Activated B cell treated with CpG ODN at 0.5 μM for 24 hours (primary cell): ENCODE results near the gene PARVA. TPM values are rescaled to one million over a fixed set of nuclear protein-coding genes. Genes with fewer than 3 reads are reported as not detected.

Source experiments
- ATAC-seq: fragments of 200-7000 bp; cut with Tn5 transposase; one replicate; pipeline ENCODE4 v1.10.0; 2021; ENCODE audit warnings: low read depth, mild to moderate bottlenecking, moderate library complexity
- CTCF ChIA-PET: fragments of 350-600 bp; sonication (Branson Sonifier 250); formaldehyde crosslinking; loops from one replicate; lab custom pipeline; 2021; ENCODE audit warnings: antibody characterized with exemption; lab: Charles Lee
- POLR2A ChIA-PET: fragments of 350-600 bp; sonication (Branson Sonifier 250); formaldehyde crosslinking; loops from one replicate; lab custom pipeline; 2021; ENCODE audit warnings: antibody characterized with exemption; lab: Charles Lee
- DNase-seq: peaks from one replicate; pipeline ENCODE4 v3.0.0; 2022
- H3K27ac Mint-ChIP-seq: one replicate; pipeline ENCODE4 v1.8.0; 2020; ENCODE audit warnings: mixed read lengths
- H3K27me3 Mint-ChIP-seq: one replicate; pipeline ENCODE4 v1.8.0; 2021; ENCODE audit warnings: mixed read lengths
- H3K36me3 Mint-ChIP-seq: one replicate; pipeline ENCODE4 v1.8.0; 2021; ENCODE audit warnings: low read depth, mixed read lengths
- H3K4me1 Mint-ChIP-seq: one replicate; pipeline ENCODE4 v1.8.0; 2021; ENCODE audit warnings: mixed read lengths
- H3K4me3 Mint-ChIP-seq: one replicate; pipeline ENCODE4 v1.8.0; 2020; ENCODE audit warnings: mild to moderate bottlenecking, mixed read lengths
- H3K9me3 Mint-ChIP-seq: one replicate; pipeline ENCODE4 v1.8.0; 2020; ENCODE audit warnings: mixed read lengths
- intact Hi-C: fragments of 100-400 bp; cut with micrococcal nuclease; formaldehyde crosslinking; loops from one replicate; pipeline ENCODE4 v1.15.1; 2024
- total RNA-seq: library from RNA; stranded (reverse); gene quantifications from 2 replicates; pipeline ENCODE4 v1.2.3, GENCODE V29; 2022
- TF ChIP-seq, protein P1 (sequence below): fragments of 200-600 bp; IDR thresholded peaks from one replicate; pipeline ENCODE4 v1.8.0; 2022; ENCODE audit warnings: antibody characterized with exemption, mild to moderate bottlenecking

PARVA gene
- total RNA-seq, 1 donor from 2014 or later: not detected

DNA sequence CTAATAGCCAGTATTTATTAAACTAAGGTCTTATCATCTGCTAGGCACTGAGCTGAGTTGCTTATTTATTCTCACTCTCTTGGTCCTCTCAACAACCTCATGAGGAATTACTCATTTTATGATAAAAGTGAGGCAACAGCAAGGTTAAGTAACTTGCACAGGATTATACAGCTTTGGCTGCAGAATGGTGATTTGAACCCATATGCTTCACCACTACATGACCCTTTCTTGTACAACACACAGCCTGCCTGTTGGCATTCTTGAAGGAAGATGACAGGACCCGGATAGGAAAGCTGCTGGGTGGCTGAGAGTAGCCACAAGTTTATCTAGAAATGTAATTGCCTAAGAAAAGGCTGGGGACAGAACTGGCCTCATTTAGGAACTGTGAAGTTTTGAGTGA lies 5.3 kb upstream of the PARVA start:
- Mint-ChIP-seq H3K4me3 (no peak overlapping the region), H3K27me3 (peaks cover 14% of the 10 kb centered on the region), H3K4me1 (no peaks in the 10 kb centered on the region), H3K27ac (no peak overlapping the region), H3K9me3 (no peaks in the 10 kb centered on the region), H3K36me3 (no peaks in the 10 kb centered on the region)
- TF ChIP-seq, protein P1, sequence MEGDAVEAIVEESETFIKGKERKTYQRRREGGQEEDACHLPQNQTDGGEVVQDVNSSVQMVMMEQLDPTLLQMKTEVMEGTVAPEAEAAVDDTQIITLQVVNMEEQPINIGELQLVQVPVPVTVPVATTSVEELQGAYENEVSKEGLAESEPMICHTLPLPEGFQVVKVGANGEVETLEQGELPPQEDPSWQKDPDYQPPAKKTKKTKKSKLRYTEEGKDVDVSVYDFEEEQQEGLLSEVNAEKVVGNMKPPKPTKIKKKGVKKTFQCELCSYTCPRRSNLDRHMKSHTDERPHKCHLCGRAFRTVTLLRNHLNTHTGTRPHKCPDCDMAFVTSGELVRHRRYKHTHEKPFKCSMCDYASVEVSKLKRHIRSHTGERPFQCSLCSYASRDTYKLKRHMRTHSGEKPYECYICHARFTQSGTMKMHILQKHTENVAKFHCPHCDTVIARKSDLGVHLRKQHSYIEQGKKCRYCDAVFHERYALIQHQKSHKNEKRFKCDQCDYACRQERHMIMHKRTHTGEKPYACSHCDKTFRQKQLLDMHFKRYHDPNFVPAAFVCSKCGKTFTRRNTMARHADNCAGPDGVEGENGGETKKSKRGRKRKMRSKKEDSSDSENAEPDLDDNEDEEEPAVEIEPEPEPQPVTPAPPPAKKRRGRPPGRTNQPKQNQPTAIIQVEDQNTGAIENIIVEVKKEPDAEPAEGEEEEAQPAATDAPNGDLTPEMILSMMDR: no peak
- CTCF ChIA-PET: no interaction called here
- ATAC-seq: no peak
- DNase-seq: no peak
- POLR2A ChIA-PET: no interaction called here
- intact Hi-C loops: no loop called here

DNA sequence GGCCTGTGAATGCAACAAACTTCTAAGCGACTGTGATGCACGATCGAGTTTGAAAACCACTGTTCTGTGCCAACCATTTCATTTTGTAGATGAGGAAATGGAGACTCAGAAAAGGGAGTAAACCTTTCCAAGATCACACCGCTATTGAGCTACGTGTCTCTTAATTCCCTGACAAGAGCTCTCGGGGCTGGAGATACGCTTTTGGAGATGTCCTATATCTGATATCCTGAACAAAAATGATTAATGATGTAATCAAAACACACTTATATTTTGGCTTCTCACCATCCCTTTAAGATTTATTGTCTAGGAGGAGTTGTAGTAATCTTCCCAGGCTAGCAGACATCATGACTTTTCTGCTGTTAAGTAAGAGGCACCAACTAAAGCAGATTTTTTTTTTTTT lies 1.7 kb upstream of the PARVA start:
- CTCF ChIA-PET: no interaction called here
- peaks cover 26% of the 10 kb centered on the region for H3K27me3 Mint-ChIP-seq
- no peak overlapping the region for H3K4me3 Mint-ChIP-seq
- ATAC-seq (no peak), DNase-seq (no peak)
- intact Hi-C loops: no loop called here
- no peak overlapping the region for H3K27ac Mint-ChIP-seq
- POLR2A ChIA-PET: no interaction called here
- no peaks in the 10 kb centered on the region for H3K9me3 Mint-ChIP-seq
- no peaks in the 10 kb centered on the region for H3K36me3 Mint-ChIP-seq
- TF ChIP-seq, protein P1: no peak
- H3K4me1 Mint-ChIP-seq: no peaks in the 10 kb centered on the region

DNA sequence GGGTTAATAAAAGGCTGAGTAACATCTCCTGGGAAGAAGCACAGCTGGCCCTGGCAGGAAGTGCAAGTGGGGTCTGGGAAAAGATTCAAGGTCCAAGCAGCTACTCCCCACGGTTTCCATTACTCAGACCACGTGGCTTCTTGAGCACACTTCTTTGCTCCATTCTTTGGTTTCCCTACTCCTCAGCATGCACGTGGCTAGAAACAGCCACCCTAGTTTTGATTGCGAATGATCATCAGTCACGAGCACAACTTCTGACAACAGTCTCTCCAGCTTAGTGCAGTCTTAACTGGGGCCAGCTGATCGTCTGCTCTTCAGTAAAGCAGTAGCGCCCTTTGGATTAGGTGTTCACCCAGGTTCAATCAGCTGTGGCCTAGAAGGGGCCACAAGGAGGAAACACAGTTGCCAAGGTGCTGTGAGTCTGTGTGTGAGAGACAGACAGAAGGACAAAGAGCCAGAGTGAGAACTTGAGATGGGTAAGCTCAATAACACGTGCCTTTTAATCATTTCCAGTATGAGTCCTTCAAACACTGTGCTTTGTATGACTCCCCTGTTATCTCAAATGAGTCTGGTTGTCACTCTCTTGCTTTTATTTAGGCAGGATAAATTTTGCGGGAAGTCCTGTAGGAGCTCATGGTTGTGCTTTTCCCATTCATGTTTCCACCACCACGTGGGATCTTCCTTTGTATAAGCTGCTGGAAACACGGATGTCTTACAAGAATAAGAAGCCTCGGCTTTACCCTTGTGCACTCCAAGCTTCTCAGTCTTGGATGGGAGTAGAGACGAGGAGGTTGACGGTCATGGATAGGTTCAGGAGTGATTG lies 901 bp upstream of the PARVA start:
- Mint-ChIP-seq H3K27me3 (peaks cover 28% of the 10 kb centered on the region), H3K36me3 (no peaks in the 10 kb centered on the region), H3K9me3 (no peaks in the 10 kb centered on the region), H3K27ac (no peak overlapping the region), H3K4me1 (no peaks in the 10 kb centered on the region), H3K4me3 (no peak overlapping the region)
- intact Hi-C loops: no loop called here
- TF ChIP-seq, protein P1: no peak
- ChIA-PET POLR2A (no interaction called here), CTCF (no interaction called here)
- ATAC-seq (no peak), DNase-seq (no peak)

DNA sequence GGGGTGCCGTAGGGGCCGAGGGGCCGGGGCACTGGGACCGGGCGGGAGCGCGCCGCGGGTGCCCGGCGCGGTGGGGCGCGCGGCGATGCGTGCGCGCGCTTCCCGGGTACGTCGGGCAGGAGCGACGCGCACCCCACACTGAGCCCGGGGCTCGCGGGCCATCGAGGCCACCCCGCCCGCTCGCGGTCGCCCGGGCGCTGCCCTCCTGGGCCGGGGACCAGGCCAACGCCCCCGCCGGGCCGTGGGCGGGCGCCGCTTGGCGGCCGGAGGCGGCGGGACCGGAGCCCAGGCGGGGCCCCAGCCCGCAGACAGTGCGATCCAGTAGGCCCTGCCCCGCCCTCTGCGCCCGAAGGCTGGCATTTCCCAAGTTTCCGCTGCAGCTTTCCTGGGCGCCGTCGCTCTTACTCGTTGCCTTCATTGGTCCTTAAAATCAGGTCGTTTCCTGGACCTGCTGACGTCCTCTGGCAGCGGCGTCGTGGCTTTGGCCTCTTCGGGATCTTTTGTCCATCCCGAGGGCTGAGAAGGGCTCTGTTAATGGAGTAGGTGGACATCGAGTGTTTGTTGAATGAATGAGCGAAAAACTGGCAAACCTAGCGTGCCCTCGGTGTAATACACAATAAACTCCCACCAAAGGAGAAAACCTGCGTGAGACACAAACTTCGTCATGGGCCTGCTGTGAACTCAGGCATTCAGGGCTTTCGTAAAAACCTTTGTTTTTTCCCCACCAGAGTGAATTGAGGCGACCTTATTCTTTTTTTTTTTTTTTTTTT lies 638 bp downstream of the PARVA start:
- ChIA-PET POLR2A (no interaction called here), CTCF (no interaction called here)
- DNase-seq (no peak), ATAC-seq (no peak)
- TF ChIP-seq, protein P1: no peak
- no peaks in the 10 kb centered on the region for H3K4me1 Mint-ChIP-seq
- H3K9me3 Mint-ChIP-seq: peaks cover under 1% of the 10 kb centered on the region
- intact Hi-C loops: no loop called here
- H3K36me3 Mint-ChIP-seq: no peaks in the 10 kb centered on the region
- H3K27me3 Mint-ChIP-seq: peaks cover 28% of the 10 kb centered on the region
- no peak overlapping the region for H3K4me3 Mint-ChIP-seq
- no peak overlapping the region for H3K27ac Mint-ChIP-seq

DNA sequence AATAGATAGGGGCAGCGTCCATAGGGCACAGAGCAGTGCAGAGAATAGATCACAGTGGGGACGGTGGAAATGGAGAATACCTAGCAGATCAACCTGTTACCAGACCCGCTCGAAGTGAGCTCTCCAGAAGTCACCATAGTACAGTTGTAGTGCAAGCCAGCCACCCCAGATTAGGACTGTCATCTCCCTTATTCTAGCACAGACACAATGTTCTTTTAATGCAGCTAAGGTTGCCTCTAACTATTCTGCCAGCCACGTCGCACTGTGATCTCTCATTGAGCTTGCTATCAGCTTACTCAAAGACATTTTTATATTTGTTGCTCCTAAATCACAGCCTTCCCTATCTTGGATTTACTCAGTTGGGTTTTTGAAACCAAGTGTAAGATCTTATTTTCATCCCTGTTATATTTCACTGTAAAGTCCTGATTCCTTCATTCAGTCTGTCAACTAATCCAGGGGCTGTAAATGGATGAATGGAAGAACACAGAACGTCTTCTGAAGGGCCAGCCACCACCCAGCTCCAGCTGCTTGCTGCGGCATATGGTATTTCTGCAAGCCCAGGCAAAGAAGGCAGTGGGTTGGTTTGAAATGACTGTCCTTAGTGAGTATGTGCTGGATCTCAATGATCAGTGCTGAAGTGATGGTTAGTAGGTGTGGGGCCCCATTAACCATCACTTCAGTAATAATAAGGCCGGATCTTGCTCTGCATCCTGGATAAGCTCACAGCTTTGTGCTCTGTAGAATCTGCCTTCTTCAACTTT lies 3.4 kb downstream of the PARVA start:
- H3K27me3 Mint-ChIP-seq: peaks cover 28% of the 10 kb centered on the region
- ChIA-PET CTCF (no interaction called here), POLR2A (no interaction called here)
- ATAC-seq (no peak), DNase-seq (no peak)
- H3K9me3 Mint-ChIP-seq: peaks cover 2% of the 10 kb centered on the region
- no peak overlapping the region for H3K27ac Mint-ChIP-seq
- H3K4me1 Mint-ChIP-seq: no peaks in the 10 kb centered on the region
- H3K4me3 Mint-ChIP-seq: no peak overlapping the region
- H3K36me3 Mint-ChIP-seq: no peaks in the 10 kb centered on the region
- TF ChIP-seq, protein P1: no peak
- intact Hi-C loops: no loop called here
